Gastrocnemius medialis (tissue), 4 donors: ENCODE results near the gene TEX48. TPM values are rescaled to one million over a fixed set of nuclear protein-coding genes. Genes with fewer than 3 reads are reported as not detected.

Experiments
- ATAC-seq, 2 donors: fragments of 150-250 bp; one replicate each; pipeline ENCODE4 v1.9.1; 2016
- DNase-seq, 2 donors: peaks; one replicate each; pipeline ENCODE4 v3.0.0-alpha.2; 2019
- H3K27ac ChIP-seq, 4 donors: fragments of 200-600 bp; sonication (generic); 1 replicate in 1 of 4; 2 replicates in 3 of 4; pipeline ENCODE4 v1.5.1; 2016 to 2018; ENCODE audit warnings: mild to moderate bottlenecking in 2 of 4, moderate library complexity in 1 of 4
- H3K27me3 ChIP-seq, 3 donors: fragments of 200-600 bp; sonication (generic) in 2 of 3; 1 replicate in 1 of 3; 2 replicates in 2 of 3; pipeline versions ENCODE4 v1.5.1 to v1.6.0; 2016 to 2019; ENCODE audit warnings: mild to moderate bottlenecking in 1 of 3, moderate library complexity in 1 of 3
- H3K36me3 ChIP-seq, 2 donors: fragments of 200-600 bp; sonication (generic) in 1 of 2; one replicate each; pipeline ENCODE4 v1.5.1; 2017 to 2018
- H3K4me1 ChIP-seq, 2 donors: fragments of 200-600 bp; sonication (generic) in 1 of 2; one replicate each; pipeline ENCODE4 v1.5.1; 2016 to 2017; ENCODE audit warnings: mild to moderate bottlenecking in 2 of 2
- H3K4me3 ChIP-seq, 4 donors: fragments of 200-600 bp; sonication (generic) in 3 of 4; 1 replicate in 1 of 4; 2 replicates in 3 of 4; pipeline ENCODE4 v1.5.1; 2016 to 2019; ENCODE audit warnings: mild to moderate bottlenecking in 2 of 4
- H3K9me3 ChIP-seq, 3 donors: fragments of 200-600 bp; sonication (generic) in 2 of 3; 1 replicate in 1 of 3; 2 replicates in 2 of 3; pipeline ENCODE4 v1.5.1; 2016 to 2019
- POLR2A ChIP-seq, 2 donors: fragments of 450-650 bp; IDR thresholded peaks; one replicate each; pipeline ENCODE4 v1.6.1; 2017; ENCODE audit warnings: antibody characterized with exemption in 2 of 2, mild to moderate bottlenecking in 2 of 2, moderate library complexity in 2 of 2
- in situ Hi-C, 4 donors: fragments of 200-750 bp; cut with MboI; loops; one replicate each; pipeline versions ENCODE4 v1.15.0 to v1.8.0; 2017; ENCODE audit warnings: low sequenced_read_pairs in 4 of 4
- intact Hi-C: fragments of 100-400 bp; cut with DNase I; formaldehyde crosslinking; loops from one replicate; pipeline ENCODE4 v1.15.1; 2023; ENCODE audit warnings: low total_unique reads
- total RNA-seq, 4 donors: library from RNA; depleted of rRNA; stranded (reverse); fragments of >200 nt; gene quantifications; one replicate each; pipeline versions ENCODE4 v1.1.0 to v1.2.3, GENCODE V29; 2016
- TF ChIP-seq, protein P1 (sequence below), 5 experiments: fragments of 450-650 bp in 3 of 5; fragments of 200-600 bp in 2 of 5; sonication (generic) in 2 of 5; IDR thresholded peaks in 4 of 5; conservative IDR thresholded peaks in 1 of 5; 1 replicate in 4 of 5; 2 replicates in 1 of 5; pipeline ENCODE4 v1.5.1; 2016 to 2019; ENCODE audit warnings: antibody characterized with exemption in 5 of 5, mild to moderate bottlenecking in 3 of 5, moderate library complexity in 3 of 5

The TEX48 gene
- total RNA-seq, 4 donors from 2014 or later, result not detected

DNA sequence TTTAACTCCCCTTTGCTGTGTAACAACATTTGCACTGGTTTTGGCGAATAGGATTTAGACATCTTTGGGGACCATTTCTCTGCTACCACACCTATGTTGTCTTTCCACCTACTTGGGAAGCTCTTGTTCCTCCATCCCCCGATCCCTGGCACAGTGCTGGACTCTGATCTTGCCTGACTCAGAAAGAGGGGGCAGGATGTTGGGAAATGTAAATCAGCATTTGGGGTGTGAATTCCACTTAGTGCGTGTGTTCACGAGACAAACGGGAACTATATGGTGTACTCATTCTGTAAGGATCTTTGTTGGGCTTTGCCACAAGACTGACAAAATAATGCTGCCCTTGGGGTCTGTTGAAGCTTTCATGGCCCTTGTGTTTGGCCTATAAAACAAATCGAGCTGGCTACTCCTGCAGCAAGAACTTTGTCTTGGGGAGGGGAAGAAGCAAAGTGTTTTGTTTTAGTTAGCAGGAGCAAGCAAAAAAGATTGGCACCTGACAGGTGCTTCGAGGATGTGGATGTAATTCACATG, 52.4 kb downstream of the TEX48 start:
- no peaks in the 10 kb centered on the region for H3K4me1 ChIP-seq
- ATAC-seq (no peak), DNase-seq (no peak)
- no peaks in the 10 kb centered on the region for H3K27me3 ChIP-seq
- H3K9me3 ChIP-seq, result no peaks in the 10 kb centered on the region
- intact Hi-C loops (no loop called here), in situ Hi-C loops (loop anchor here in 1 of 4 donors (25.0 kb wide), 1 partner anchor 142 kb away; no protein-coding TSS in a partner anchor)
- TF ChIP-seq, protein P1, sequence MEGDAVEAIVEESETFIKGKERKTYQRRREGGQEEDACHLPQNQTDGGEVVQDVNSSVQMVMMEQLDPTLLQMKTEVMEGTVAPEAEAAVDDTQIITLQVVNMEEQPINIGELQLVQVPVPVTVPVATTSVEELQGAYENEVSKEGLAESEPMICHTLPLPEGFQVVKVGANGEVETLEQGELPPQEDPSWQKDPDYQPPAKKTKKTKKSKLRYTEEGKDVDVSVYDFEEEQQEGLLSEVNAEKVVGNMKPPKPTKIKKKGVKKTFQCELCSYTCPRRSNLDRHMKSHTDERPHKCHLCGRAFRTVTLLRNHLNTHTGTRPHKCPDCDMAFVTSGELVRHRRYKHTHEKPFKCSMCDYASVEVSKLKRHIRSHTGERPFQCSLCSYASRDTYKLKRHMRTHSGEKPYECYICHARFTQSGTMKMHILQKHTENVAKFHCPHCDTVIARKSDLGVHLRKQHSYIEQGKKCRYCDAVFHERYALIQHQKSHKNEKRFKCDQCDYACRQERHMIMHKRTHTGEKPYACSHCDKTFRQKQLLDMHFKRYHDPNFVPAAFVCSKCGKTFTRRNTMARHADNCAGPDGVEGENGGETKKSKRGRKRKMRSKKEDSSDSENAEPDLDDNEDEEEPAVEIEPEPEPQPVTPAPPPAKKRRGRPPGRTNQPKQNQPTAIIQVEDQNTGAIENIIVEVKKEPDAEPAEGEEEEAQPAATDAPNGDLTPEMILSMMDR (IDR thresholded peaks at IDR 0.05 in 4 of 5, conservative IDR thresholded peaks at IDR 0.05 in 1 of 5), result no peak
- TF ChIP-seq POLR2A (IDR thresholded peaks at IDR 0.05), result no peak
- no peak overlapping the region for H3K27ac ChIP-seq
- peaks cover 0 to 45% of the 10 kb centered on the region in 2 donors for H3K36me3 ChIP-seq
- H3K4me3 ChIP-seq, result no peak overlapping the region

DNA sequence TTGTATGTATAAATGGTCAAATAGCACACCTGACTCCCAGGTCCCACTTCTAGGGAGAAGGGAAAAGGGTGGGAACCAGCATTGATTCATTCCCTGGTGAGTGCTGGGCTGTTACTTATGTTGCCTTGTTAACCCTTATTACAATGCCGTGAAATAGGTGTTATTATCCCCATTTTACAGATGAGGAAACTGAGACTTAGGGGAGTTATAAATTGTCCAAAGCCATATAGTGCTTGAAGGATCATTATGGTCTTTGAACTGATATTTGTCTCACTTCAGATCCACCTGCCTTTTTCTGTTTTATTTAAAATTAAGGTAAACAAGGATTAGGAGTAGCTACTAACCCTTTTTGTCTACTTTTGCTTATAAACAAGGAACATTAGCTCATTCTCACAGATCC, 54.4 kb downstream of the TEX48 start:
- no peak overlapping the region for H3K27ac ChIP-seq
- no peak overlapping the region for H3K4me3 ChIP-seq
- ATAC-seq, result no peak
- intact Hi-C loops (no loop called here), in situ Hi-C loops (loop anchor here in 1 of 4 donors (25.0 kb wide), 1 partner anchor 140 kb away; no protein-coding TSS in a partner anchor)
- no peak for DNase-seq
- no peaks in the 10 kb centered on the region for H3K9me3 ChIP-seq
- no peaks in the 10 kb centered on the region for H3K27me3 ChIP-seq
- no peaks in the 10 kb centered on the region for H3K4me1 ChIP-seq
- no peak for TF ChIP-seq POLR2A (IDR thresholded peaks at IDR 0.05)
- TF ChIP-seq, protein P1 (IDR thresholded peaks at IDR 0.05 in 4 of 5, conservative IDR thresholded peaks at IDR 0.05 in 1 of 5), result no peak
- H3K36me3 ChIP-seq, result peaks cover 0 to 26% of the 10 kb centered on the region in 2 donors

DNA sequence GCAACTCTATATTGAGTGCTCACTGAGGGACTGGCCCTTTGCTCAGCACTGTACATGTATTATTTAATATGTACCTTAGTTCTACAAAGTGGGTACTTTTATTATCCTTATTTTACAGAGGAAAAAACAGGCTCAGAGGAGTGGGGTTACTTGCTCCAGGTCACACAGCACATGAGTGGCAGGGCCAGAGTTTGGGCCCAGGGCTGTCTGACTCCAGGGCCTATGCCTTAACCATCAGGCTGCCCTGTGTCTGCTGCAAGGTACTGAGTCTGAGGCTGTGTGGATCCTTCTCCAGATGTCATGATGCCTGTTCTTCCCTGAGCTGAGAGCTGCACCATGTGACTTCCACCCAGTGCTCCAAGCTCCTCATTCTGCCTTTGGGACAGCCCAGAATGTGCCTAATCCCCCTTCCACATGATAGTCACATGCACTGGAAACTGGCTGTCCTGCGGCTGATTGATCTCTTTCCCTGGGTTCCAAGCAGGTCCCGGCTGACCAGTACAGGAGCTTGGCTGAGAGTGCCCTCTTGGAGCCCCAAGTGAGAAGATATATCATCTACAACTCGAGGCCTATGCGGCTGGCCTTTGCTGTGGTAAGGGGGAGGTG, 55.5 kb downstream of the TEX48 start:
- no peaks in the 10 kb centered on the region for H3K9me3 ChIP-seq
- H3K36me3 ChIP-seq, result peaks cover 0 to 19% of the 10 kb centered on the region in 2 donors
- TF ChIP-seq POLR2A (IDR thresholded peaks at IDR 0.05), result no peak
- TF ChIP-seq, protein P1 (IDR thresholded peaks at IDR 0.05 in 4 of 5, conservative IDR thresholded peaks at IDR 0.05 in 1 of 5), result no peak
- H3K27me3 ChIP-seq, result no peaks in the 10 kb centered on the region
- no peak overlapping the region for H3K4me3 ChIP-seq
- no peaks in the 10 kb centered on the region for H3K4me1 ChIP-seq
- DNase-seq (no peak), ATAC-seq (no peak)
- H3K27ac ChIP-seq, result no peak overlapping the region
- intact Hi-C loops (no loop called here), in situ Hi-C loops (loop anchor here in 1 of 4 donors (25.0 kb wide), 1 partner anchor 139 kb away; no protein-coding TSS in a partner anchor)

DNA sequence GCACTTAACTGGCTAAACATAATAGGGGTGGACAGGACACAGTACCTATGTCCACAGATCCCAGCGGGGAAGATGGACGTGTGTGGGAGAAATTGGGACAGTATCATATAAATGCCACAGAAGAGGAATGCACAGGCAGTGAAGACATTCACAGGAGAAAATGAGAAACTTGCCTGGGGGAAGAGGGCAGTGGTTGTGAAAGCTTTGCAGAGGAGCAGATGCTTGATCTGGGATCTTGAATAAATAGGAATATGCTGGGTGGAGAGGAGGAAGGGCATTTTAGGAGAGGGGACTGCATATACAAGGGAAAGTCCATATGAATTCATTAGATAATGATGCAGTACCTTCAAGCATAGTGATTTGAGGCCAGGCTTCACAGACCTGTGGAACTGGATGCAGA, 57.3 kb downstream of the TEX48 start:
- Histone ChIP-seq H3K36me3 (peaks cover 0 to 19% of the 10 kb centered on the region in 2 donors), H3K27ac (no peak overlapping the region), H3K4me1 (no peaks in the 10 kb centered on the region), H3K27me3 (no peaks in the 10 kb centered on the region), H3K4me3 (no peak overlapping the region), H3K9me3 (no peaks in the 10 kb centered on the region)
- in situ Hi-C loops, result loop anchor here in 1 of 4 donors (25.0 kb wide), 1 partner anchor 137 kb away; no protein-coding TSS in a partner anchor
- no peak for TF ChIP-seq POLR2A (IDR thresholded peaks at IDR 0.05)
- TF ChIP-seq, protein P1 (IDR thresholded peaks at IDR 0.05 in 4 of 5, conservative IDR thresholded peaks at IDR 0.05 in 1 of 5), result no peak
- intact Hi-C loops, result no loop called here
- DNase-seq (no peak), ATAC-seq (no peak)
